Measurements from ENCODE around the gene YJEFN3. TPM values are rescaled to one million over a fixed set of nuclear protein-coding genes. Genes with fewer than 3 reads are reported as not detected.

Gene YJEFN3
- total and polyA plus RNA-seq, 2 of the 8 experiments (the other 6 are each of a cell fraction or from before 2014, with no cell fraction given) = 5.7 to 9.4 TPM

GRCh38 chr19:19492026-19492610, 36.6 kb upstream of the YJEFN3 start (continued):
- no peak for TF ChIP-seq ATF3 (IDR thresholded peaks at IDR 0.05; ENCODE audit: insufficient read depth, low read depth, low read length)
- no peak for TF ChIP-seq TEAD4 (IDR thresholded peaks at IDR 0.05; ENCODE audit: low read depth, low read length)
- TF ChIP-seq POLR2AphosphoS5 (IDR thresholded peaks at IDR 0.05; ENCODE audit: low read depth, low read length) = no peak
- TF ChIP-seq BCL11A (IDR thresholded peaks at IDR 0.05; ENCODE audit: low read depth in 2 of 2, low read length in 2 of 2) = no peak
- no peak for TF ChIP-seq POU5F1 (IDR thresholded peaks at IDR 0.05; ENCODE audit: low read depth, low read length)
- TF ChIP-seq EZH2 (IDR thresholded peaks at IDR 0.05; ENCODE audit: low read depth, low read length, severe bottlenecking) = no peak

Measured in H1 (cell line).